Tibial artery (tissue), 4 donors: Measurements from ENCODE around the gene FTCD.

Source experiments
- DNase-seq, 2 donors: peaks; one replicate each; pipeline ENCODE4 v3.0.0-alpha.2; 2019
- H3K27ac ChIP-seq, 2 donors: fragments of 200-600 bp; sonication (generic) in 1 of 2; 1 replicate in 1 of 2; 2 replicates in 1 of 2; pipeline ENCODE4 v1.5.1; 2018 to 2019; ENCODE audit warnings: mild to moderate bottlenecking in 1 of 2
- H3K27me3 ChIP-seq, 2 donors: fragments of 200-600 bp; sonication (generic) in 1 of 2; one replicate each; pipeline versions ENCODE4 v1.5.1 to v1.6.0; 2016 to 2019
- H3K36me3 ChIP-seq, 3 donors: fragments of 200-600 bp; sonication (generic) in 2 of 3; one replicate each; pipeline ENCODE4 v1.5.1; 2016 to 2019; ENCODE audit warnings: mild to moderate bottlenecking in 2 of 3
- H3K4me1 ChIP-seq, 4 donors: fragments of 200-600 bp; sonication (generic) in 2 of 4; 1 replicate in 3 of 4; 2 replicates in 1 of 4; pipeline ENCODE4 v1.5.1; 2016 to 2019
- H3K4me3 ChIP-seq, 2 donors: fragments of 200-600 bp; sonication (generic) in 1 of 2; 1 replicate in 1 of 2; 2 replicates in 1 of 2; pipeline ENCODE4 v1.5.1; 2018 to 2019; ENCODE audit warnings: mild to moderate bottlenecking in 2 of 2
- H3K9me3 ChIP-seq, 3 donors: fragments of 200-600 bp; sonication (generic) in 1 of 3; one replicate each; pipeline ENCODE4 v1.5.1; 2016 to 2019
- CTCF ChIP-seq, 2 experiments: fragments of 200-600 bp in 1 of 2; fragments of 450-650 bp in 1 of 2; IDR thresholded peaks; one replicate each; pipeline ENCODE4 v1.5.1; 2017 to 2019; ENCODE audit warnings: antibody characterized with exemption in 2 of 2, mild to moderate bottlenecking in 1 of 2, moderate library complexity in 1 of 2
- intact Hi-C: fragments of 100-400 bp; cut with DNase I; formaldehyde crosslinking; loops from one replicate; pipeline ENCODE4 v1.15.0; 2023; ENCODE audit warnings: low total_unique reads

The FTCD gene

GRCh38 chr21:46096596-46097335 lies 58.6 kb downstream of the FTCD start:
- intact Hi-C loops, result loop anchor here (2.0 kb wide), 1 partner anchor 124 kb away; no protein-coding TSS in a partner anchor
- H3K4me3 ChIP-seq, result peak overlapping the region; percentile 82 to 97

GRCh38 chr21:46095814-46096595 lies 59.4 kb downstream of the FTCD start:
- intact Hi-C loops, result loop anchor here (2.0 kb wide), 1 partner anchor 123 kb away; no protein-coding TSS in a partner anchor
- H3K4me1 ChIP-seq, result peaks cover 4 to 57% (median 40%) of the 10 kb centered on the region in 4 donors
- no peaks in the 10 kb centered on the region for H3K9me3 ChIP-seq
- no peaks in the 10 kb centered on the region for H3K27me3 ChIP-seq
- H3K36me3 ChIP-seq, result no peaks in the 10 kb centered on the region
- H3K27ac ChIP-seq, result peak overlapping the region; percentile 95 to 100
- peak in 1 of 2 donors; percentile 64 for DNase-seq
- TF ChIP-seq CTCF (IDR thresholded peaks at IDR 0.05), result no peak
- no peak overlapping the region for H3K4me3 ChIP-seq

More at GRCh38 chr21:46096596-46097335, 58.6 kb downstream of the FTCD start:
- H3K9me3 ChIP-seq, result no peaks in the 10 kb centered on the region
- peak overlapping the region; percentile 95 to 100 for H3K27ac ChIP-seq
- peak; percentile 21 to 75 for DNase-seq
- TF ChIP-seq CTCF (IDR thresholded peaks at IDR 0.05), result no peak
- no peaks in the 10 kb centered on the region for H3K27me3 ChIP-seq
- peaks cover 4 to 52% (median 35%) of the 10 kb centered on the region in 4 donors for H3K4me1 ChIP-seq
- H3K36me3 ChIP-seq, result no peaks in the 10 kb centered on the region

- Histone ChIP-seq H3K4me3 (no peak overlapping the region), H3K36me3 (no peaks in the 10 kb centered on the region), H3K27me3 (no peaks in the 10 kb centered on the region), H3K4me1 (peaks cover 4 to 49% (median 37%) of the 10 kb centered on the region in 4 donors), H3K27ac (peak overlapping the region; percentile 95 to 100), H3K9me3 (no peaks in the 10 kb centered on the region)
- TF ChIP-seq CTCF (IDR thresholded peaks at IDR 0.05), result no peak
- no peak for DNase-seq
- intact Hi-C loops, result no loop called here
Observed at GRCh38 chr21:46095083-46095719, 60.2 kb downstream of the FTCD start.

GRCh38 chr21:46094401-46095082 lies 60.8 kb downstream of the FTCD start:
- intact Hi-C loops, result loop anchor here (5.0 kb wide), 1 partner anchor 37 kb away; no protein-coding TSS in a partner anchor
- no peak for TF ChIP-seq CTCF (IDR thresholded peaks at IDR 0.05)
- H3K9me3 ChIP-seq, result no peaks in the 10 kb centered on the region
- H3K36me3 ChIP-seq, result no peaks in the 10 kb centered on the region
- no peak for DNase-seq
- H3K4me3 ChIP-seq, result no peak overlapping the region
- peak overlapping the region; percentile 95 to 100 for H3K27ac ChIP-seq
- peaks cover 4 to 45% (median 34%) of the 10 kb centered on the region in 4 donors for H3K4me1 ChIP-seq
- H3K27me3 ChIP-seq, result no peaks in the 10 kb centered on the region
